DMS53 treated with DMSO at 0.1 percent for 48 hours (cell line): ENCODE data around the gene FXYD2.
"Not testable (repeated sequence)": the region's sequence is repeated elsewhere in the genome, so short reads cannot be mapped to it uniquely, and the experiment has no call there.

Experiments
- DNase-seq: peaks from one replicate; lab custom pipeline; 2025; ENCODE audit not compliant: unreplicated experiment; lab: John Stamatoyannopoulos, UW

The FXYD2 gene

DNA sequence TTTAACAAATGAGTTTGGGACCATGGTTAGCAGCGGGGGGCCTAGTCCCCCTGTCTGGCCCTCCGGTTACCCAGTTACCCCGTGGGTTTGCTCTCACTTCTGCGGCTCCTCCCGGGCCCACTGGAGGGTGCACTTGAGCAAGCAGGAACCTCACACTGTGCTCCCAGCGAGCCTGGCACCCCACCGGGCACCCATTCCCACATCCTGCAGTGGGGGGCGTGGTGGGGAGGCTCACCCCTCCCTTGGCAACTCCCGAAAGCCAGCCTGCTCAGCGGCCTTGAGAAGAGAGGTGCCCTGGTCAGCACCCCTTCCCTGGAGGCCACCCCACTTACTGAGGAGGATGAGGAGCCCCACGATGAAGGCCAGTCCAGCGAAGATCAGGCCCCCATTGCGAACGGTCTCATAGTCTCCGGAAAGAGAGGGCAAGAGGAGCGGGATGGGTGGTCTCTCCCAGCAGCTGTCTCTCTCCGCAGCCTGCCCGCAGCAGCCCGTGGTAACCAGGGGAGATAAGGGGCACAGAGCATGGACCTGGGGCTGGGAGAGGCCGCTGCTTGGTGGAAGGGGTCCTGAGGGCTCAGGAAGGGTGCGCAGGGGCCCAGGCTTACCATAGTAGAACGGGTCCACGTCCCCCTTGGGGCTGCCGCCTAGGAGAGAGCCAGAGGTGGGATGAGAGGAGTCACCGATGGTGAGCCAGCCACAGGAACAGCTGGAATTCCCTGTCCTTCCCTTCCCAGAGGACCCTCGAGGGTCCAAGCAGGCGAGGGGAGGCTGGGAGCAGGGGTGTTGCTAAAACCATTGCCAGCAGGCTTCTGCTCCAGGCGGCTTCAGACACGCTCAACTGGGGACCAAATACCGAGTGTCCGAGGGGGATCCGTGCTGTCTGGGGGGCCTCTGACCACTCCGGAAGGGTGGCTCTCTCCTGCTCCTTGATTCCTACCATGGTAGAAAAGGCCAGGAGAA lies 2.2 kb downstream of the FXYD2 start:
- peak; percentile 24 for DNase-seq

DNA sequence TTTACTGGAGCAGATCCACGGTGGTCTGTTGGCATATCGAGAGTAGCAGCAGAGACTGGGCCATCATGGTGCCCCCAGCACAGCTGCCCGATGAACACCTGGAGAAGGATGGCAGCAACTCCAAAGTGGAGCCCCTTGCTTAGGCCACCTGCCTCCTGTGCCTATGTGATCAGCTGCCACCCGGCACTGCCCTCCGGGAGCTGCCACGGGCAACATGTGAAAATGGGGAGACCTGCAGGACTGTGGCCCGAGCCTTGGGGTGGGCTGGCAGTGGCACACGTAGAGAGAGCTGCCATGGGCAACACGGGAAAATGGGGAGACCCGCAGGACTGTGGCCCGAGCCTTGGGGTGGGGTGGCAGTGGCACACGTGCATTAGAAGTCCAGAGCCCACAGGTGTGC lies 3.1 kb downstream of the FXYD2 start:
- no peak for DNase-seq

DNA sequence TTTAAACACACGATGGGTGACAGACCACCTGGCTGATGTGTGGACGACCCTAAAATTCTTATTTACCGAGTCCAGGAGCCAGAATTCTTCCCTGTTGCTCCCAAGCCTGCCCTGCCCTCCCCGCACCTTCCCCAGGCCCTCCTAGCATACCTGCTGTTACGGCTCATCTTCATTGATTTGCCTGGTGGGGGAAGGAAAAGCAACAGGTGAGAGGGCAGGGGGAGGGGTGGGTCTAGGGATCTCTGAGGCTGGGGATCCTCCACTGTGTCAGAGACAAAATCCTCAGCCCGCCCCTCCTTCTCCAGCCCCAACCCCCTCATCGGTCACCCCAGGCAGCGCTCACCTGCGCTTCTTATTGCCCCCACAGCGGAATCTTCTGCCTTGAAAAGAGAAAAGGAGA lies 4.0 kb downstream of the FXYD2 start:
- no peak for DNase-seq

DNA sequence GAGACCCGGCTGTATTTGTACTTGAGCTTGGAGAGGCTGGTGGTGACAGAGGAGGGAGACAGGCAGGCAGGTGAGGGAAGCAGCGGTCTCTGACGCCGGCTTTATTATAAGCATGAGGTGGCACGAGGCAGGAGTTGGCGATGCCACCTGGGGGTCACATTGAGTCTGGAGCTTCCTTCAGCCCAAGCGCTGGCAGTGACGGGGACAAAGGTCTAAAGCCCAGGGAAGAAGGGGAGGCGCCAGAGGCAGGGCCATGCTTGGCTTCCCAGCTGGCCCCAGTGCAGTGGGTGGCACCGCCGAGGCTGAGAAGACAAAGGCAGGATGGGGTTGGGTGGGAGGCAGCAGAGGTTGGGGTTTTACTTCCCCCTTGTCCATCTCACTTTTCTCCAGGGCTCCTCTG lies 4.5 kb downstream of the FXYD2 start:
- DNase-seq = peak; percentile 66

DNA sequence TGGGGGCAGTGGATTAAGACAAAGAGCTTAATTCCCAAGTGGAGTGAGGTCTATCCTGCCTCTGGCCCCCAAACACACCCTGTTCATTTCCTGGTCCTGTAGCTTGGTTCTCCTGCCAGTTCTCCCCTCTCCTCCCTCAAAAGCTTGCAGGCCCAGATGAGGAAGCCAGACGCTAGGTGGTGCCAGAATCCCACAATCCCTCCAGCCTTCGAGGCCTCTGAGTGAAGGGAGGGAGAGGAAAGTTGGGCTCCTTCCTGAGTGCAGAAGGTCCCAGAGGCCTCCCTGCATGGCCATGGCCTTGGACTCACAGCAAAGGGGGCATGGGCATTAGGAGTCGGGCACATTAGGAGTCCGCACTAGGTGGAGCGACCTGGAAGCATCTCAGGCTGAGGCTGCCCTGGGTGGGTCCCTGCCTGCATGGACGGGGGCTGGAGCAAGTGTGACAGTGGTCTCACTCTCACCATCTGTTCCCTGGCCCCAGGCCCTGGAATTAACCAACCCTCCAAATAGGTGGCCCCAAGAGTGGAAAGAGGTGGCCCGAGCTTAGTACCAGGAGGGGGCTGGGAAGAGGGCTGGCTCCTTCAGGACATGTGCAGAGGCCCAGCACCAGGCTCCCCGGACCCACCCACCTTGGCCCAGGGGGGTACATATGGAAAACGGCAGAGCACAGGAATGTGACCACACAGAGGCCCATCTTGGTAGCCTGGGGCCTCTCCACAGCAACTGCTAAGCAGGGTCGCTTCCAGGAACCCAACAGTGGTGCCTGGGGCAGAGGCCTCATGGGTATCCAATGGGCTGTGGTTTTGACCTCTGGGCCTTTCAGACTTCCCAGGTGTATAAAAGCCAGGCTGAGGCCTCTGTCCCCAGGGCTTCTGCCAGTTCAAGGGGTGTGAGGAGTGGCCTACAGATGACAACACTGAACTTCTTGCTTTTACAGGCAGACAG lies 5.2 kb downstream of the FXYD2 start:
- DNase-seq = peak; percentile 66

DNA sequence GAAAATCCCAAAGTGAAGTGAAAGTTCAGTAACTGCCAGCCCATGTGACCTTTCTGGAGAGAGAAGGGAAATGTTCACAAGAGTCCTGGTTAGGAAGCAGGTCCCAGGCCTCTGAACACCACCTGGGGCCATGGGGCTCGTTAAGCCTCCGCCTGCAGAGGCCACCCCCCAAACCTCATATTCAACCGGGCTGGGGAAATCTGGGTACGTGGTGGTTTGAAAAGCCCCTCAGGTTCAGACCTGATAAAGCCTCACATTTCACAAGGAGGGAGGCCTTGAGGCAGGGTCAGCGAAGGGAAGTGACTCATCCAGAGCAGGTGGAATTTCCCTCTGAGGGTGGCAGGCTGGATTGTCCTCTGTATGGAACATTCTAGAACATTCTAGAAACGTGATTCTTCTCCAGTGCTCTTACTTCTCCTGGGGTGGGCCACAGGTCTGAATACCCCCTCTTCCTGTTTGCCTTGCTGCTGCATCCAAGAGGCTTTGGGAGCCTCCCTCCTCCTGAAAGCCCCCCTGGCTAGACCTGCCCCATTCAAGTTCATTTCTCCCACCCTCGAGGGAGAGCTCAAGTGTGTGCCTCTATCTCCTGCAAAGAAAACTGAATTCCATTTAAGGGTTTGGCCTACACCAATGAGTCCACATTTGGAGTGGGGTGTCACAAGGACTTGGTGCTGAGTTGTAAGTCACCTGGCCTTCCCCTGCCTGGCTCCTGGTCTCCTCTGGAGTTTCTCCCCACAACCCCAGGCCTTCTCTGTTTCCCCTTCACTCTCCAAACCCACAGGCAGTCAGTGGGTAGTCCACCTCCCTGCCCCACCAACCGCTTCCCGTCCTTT lies 6.3 kb downstream of the FXYD2 start:
- DNase-seq = no peak

DNA sequence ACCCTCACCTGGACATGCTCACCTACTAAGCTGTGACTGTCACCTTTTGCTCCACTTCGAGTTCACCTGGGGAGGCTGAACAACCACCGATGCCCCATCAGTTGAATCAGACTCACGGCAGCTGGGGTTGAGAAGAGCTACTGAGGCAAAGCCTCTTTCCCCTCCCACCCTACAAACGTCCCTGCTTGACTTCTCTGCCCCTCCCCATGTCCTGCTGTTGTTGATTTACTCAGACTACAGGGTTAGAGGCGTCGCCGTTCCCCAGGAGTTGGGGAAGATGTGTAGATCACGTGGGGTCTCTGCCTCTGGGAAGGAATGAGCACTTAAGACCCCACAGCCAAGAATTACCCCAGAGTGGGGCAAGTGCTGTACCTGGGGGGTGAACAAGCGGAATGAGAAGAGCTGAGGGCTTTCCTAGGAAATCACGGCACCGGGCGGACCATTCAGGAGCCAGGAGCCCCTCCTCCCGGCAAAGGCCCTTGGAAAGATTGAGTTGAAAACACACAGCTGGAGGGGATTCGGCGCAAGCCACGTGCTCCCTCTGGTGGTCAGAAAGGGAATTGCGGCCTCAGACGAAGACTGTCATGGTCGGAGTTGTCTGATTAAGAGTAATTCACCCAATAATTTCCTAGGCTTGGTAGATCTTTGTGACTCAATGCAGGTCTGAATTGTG lies 7.0 kb downstream of the FXYD2 start:
- DNase-seq = peak; percentile 85

DNA sequence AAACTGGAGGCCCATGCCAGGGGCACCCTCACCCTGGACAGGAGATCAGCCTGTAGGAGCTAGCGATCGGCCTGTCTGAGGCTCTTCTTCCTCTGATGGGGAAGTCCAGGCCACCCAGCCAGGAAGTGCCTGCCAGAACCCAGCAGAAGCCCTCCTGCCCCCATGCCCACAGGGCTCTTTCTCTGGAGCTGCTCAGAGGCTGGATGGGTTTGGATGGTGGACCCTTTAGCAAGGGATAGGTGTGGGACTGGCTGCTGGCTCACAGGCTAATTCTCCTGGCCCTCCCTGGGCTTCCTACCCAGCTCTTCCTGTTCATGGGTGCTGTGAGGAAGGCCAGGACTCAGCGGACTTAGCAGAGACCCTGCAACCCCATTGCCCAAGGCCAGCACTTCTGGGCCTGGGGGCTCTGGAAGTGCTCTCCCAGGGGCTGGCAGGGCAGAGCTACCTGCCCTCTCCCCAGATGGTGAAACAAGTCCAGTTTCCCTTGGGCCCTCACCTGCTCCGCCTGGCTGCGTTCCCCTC lies 7.6 kb downstream of the FXYD2 start:
- no peak for DNase-seq

DNA sequence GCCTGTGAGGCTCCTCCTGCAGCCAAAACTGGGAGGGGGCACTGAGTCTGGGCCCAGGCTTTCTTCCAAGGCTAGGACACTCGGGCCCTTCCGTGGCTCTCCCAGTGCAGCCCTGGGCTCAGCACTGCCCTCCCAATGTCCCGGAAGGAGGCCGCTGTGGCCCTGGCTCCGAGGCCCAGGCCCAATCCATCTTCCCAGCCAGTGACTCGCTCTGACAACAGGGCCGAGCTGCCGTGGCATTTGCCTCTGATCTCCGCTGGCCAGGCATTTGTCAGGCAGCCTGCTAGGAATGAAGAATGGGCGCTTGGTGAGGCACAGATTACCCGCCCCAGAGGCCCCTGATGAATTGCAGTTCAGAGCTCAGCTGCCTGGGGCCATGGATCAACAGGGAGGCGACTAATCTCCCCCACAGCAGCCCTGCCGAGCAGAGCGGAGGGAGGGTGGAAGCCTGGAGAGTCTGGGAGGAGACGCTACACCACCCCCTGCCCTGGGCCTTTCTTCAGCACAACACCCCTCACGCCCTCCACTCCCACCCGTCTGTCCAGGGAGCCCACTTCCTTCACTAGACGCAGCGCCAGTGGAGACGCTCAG lies 8.3 kb downstream of the FXYD2 start:
- DNase-seq = no peak

DNA sequence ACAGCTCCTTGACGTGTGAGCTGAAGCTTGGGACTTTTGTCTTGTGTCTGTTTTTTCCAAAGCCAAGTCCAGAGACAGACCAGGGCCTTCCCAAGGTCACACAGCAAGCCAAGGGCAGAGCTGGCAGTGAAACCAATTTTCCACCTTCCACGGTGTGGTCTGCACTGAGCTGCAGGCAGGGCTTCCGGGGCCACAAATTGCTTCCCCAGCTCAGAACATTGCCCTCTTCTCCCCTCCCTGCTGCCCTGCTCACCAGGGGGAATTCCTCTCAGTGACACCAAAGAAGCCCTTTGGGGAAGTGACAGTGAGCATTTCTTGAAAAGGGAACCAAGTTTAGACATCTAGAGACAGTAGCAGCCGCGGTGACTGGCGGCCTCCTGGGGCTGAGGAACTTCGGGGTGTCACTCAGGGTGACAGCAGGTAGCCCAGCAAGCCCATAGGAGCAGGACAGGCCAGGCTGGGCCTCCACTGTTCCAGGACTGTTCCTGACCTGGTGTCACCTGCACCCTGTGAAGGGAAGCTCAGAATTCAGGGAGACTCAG lies 9.2 kb downstream of the FXYD2 start:
- DNase-seq = no peak

DNA sequence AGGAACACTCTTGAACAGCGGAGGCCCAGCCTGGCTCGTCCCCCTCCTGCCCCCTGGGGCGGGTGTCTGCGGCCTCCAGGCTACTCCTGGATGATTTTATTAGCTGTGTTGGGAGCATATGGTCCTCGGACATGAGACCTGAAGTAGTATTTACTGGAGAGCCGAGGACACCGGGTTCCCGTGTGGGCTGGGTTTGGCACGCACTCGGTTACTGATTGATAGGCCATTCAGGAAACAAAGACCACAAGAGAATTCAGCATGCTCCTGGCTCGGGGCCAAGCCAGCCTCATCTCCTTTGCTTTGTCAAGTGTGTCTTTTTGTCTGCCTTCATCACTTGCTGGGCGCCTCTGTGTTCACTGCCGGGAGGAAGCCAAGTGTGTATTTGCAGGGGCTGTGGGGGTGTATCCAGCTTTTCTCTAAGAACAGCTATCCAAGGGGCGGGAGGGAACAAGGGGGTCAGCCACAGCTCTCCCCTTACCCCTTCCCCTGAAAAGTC lies 9.7 kb downstream of the FXYD2 start:
- peak; percentile 94 for DNase-seq

DNA sequence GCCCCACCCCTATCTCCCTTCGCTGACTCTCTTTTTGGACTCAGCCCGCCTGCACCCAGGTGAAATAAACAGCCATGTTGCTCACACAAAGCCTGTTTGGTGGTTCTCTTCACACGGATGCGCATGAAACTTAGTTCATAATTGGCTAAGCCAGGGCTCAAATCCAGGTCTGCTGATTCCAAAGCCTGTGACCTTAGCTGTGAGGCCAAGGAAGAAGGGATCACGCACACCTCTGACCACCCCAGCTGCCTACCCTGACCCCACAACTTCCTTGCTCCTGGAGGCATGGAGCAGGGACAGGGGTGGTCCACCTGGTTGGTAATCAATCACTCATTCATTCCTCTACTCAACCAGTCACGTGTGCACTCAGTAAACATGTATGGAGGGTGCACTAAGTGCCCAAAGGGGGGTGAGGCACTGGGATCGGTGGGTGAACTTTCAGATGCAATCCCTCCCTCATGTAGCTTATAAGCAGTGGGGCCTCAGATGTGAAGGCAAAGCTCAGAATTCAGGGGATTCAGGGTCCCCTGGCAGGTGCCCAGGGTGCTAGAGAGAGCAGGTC lies 10.3 kb downstream of the FXYD2 start:
- no peak for DNase-seq

DNA sequence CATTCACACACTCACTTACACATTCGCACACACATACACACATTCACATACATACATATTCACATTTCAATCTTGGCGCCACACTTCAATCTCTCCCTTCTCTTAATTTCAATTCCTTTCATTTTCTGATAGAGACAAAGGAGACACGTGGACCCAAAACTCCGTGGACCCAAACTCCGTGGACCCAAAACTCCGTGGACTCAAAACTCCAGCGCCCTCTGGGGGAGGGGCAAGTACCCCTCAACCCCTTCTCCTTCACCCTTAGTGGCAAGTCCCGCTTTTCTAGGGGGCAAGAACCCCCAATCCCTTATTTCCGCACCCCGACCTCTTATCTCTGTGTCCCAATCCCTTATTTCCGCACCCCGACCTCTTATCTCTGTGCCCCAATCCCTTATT lies 14.5 kb downstream of the FXYD2 start:
- DNase-seq = not testable (repeated sequence)

DNA sequence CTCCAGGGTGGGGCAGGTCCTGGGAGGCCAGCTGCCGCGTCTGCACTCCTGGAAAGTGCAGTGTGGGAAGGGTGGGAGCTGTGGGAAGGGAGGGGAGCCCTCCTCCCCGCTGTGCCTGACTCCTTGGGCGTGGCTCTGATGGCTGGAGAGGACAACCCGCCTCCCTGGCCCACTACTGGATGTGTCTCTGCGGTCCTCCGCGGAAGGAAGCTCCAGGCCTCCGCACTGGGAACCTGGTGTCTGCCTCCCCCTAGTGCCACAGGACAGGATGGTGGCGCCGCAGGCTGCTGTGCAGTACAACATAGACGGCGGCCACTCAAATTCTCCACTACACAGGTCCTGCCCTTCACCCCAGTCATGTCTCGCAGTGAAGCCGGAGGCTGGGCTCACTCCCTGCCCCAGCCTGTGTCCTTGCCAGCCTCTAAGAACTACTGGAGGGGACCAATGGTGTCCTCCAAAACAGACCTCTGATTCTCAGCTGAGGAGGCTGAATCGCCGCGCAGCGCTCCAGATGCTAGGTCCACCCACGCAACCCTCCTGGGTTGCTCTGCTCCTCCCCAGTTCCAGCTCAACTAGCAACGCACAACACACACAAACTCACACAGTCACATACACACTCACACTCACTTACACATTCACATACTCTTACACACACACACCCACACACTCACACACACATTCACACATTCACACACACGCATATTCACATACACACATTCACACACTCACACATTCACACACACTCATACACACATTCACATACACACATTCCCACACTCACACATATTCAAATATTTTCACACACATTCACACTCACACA lies 15.1 kb downstream of the FXYD2 start:
- peak; percentile 67 for DNase-seq

DNA sequence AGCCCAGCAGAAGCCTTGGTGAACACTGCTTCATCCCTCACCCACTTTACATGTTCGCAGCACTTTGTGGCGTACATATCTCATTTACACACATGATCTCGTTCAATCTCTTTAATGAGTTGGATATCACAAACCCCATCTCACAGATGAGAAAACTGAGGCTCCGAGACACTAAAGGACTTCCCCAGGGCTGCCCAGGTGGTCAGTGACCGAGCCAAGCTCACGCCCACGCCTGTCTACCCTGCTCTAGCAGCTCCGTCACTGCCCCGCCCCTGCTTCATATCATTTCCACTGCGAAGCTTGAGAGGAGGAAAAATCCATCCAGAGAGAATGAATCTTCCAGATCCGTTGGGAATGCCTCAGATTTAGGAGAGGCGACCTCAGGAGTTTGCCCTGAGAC lies 15.8 kb downstream of the FXYD2 start:
- DNase-seq = no peak

DNA sequence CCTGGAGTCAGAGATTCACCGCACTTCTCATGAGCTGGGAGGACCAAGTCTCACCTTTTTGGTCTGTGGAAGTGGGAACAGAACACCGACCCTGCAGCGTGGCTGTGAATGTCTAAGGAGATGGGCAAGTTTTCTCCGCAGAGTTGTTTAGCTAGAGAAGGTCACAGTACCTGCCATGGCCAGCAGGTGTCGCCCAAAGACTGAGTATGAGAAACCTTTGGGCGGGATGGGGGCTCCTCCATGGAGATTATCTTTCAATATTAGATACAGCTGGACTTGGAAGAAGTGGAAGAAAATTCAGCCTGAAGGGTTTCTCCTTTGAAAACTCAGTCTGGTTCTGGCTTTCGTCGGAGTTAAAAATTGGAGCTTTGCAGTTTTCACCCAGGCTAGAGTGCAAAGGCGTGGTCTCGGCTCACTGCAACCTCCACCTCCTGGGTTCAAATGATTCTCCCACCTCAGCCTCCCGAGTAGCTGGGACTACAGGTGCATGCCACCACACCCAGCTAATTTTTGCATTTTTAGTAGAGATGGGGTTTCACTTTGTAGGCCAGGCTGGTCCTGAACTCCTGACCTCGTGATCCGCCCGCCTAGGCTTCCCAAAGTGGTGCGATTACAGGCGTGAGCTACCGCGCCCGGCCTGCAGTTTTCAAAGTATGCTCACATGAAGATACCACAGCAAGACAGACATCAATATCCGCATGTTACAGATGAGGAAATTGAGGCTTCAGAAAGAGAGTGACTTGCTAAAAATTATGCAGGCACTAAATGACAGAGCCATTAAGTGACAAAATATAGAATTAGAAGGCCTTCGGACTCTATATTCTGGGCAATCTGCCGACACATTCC lies 16.8 kb downstream of the FXYD2 start:
- peak; percentile 32 for DNase-seq

DNA sequence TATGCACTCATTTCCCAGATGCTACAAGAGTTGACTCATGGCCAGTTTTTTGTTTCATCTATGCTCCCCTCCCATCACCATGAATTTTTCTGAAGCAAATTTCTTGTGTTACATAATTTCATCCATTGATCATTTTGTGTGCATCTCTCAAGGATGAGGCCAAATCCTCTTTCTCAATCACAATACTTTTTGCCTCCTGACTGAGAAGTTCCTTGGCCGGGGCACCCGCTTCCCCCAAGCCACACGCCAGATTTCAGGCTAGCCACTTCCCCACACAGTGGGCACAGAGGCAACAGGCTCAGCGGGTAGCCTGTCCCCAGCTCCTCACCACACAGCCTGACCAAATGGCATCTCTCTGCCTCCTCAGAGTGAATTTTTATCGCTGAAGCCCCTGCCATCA lies 17.7 kb downstream of the FXYD2 start:
- no peak for DNase-seq
